Astrocyte (in vitro differentiated cells and primary cell): Measurements from ENCODE around the gene RPS25.
"Not testable (repeated sequence)": the region's sequence is repeated elsewhere in the genome, so short reads cannot be mapped to it uniquely, and the experiment has no call there.

Source experiments
- EZH2 ChIP-seq: IDR thresholded peaks from 2 replicates; pipeline ENCODE4 v1.6.1; 2012; ENCODE audit warnings: mild to moderate bottlenecking, low read length, inconsistent platforms; ENCODE audit not compliant: insufficient read depth
- TF ChIP-seq, protein P1 (sequence below): IDR thresholded peaks from 2 replicates; pipeline ENCODE4 v1.5.1; 2011; ENCODE audit warnings: low read depth, mild to moderate bottlenecking, inconsistent platforms, low read length, moderate library complexity; ENCODE audit not compliant: insufficient read depth

DNA sequence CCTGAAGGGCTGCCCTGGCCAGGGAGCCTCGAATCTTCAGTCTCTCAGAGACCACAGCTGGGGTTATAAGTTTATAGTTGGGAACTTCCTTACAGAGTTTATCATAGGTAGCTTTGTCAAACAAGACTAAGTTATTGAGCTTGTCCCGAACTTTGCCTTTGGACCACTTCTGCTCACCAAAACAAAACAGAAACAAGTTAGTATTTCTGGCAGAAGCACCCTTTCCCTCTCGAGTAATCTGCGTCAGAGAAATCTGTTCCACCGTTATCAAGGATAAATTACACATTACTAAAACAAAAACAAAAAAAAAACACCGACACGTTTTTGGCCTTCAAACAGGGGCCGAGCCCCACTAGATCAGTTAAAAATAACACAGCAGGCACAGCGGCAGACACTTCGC is 766 bp downstream of the RPS25 start:
- TF ChIP-seq, protein P1, sequence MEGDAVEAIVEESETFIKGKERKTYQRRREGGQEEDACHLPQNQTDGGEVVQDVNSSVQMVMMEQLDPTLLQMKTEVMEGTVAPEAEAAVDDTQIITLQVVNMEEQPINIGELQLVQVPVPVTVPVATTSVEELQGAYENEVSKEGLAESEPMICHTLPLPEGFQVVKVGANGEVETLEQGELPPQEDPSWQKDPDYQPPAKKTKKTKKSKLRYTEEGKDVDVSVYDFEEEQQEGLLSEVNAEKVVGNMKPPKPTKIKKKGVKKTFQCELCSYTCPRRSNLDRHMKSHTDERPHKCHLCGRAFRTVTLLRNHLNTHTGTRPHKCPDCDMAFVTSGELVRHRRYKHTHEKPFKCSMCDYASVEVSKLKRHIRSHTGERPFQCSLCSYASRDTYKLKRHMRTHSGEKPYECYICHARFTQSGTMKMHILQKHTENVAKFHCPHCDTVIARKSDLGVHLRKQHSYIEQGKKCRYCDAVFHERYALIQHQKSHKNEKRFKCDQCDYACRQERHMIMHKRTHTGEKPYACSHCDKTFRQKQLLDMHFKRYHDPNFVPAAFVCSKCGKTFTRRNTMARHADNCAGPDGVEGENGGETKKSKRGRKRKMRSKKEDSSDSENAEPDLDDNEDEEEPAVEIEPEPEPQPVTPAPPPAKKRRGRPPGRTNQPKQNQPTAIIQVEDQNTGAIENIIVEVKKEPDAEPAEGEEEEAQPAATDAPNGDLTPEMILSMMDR, result not testable (repeated sequence)
- TF ChIP-seq EZH2, result not testable (repeated sequence)
